K562 (cell line): ENCODE data around the gene LYSMD1.

Experiments
- CBFA2T3 ChIP-seq: fragments of 450-650 bp; IDR thresholded peaks from 2 replicates; pipeline ENCODE4 v1.6.1; 2017
- EP300 ChIP-seq: IDR thresholded peaks from 2 replicates; pipeline ENCODE4 v1.6.1; 2012; ENCODE audit warnings: low read length, improper control_type of control experiment
- GTF2F1 ChIP-seq: IDR thresholded peaks from 2 replicates; pipeline ENCODE4 v1.6.1; 2011; ENCODE audit warnings: low read depth, low read length, improper control_type of control experiment
- POLR2A ChIP-seq: fragments of 450-650 bp; conservative IDR thresholded peaks from 2 replicates; pipeline ENCODE4 v1.6.1; 2016
- SP1 ChIP-seq: sonication (generic); formaldehyde crosslinking; IDR thresholded peaks from 2 replicates; pipeline ENCODE4 v1.8.1; 2022; ENCODE audit warnings: mild to moderate bottlenecking, missing genetic modification reagents
- SP2 ChIP-seq: IDR thresholded peaks from 2 replicates; pipeline ENCODE4 v1.6.1; 2011; ENCODE audit warnings: mild to moderate bottlenecking, low read depth, low read length, moderate library complexity; ENCODE audit not compliant: poor library complexity, severe bottlenecking; ENCODE audit errors: extremely low read depth
- U2AF1 ChIP-seq: fragments of 200-400 bp; formaldehyde crosslinking; optimal IDR thresholded peaks from 2 replicates; pipeline ENCODE3; 2017; ENCODE audit warnings: mild to moderate bottlenecking, low read depth, low read length, moderate library complexity
- TF ChIP-seq, protein P1 (sequence below): sonication (generic); formaldehyde crosslinking; IDR thresholded peaks from 2 replicates; pipeline ENCODE4 v1.8.1; 2022; ENCODE audit warnings: missing genetic modification reagents
- TF ChIP-seq, protein P2 (sequence below): fragments of 450-650 bp; formaldehyde crosslinking; IDR thresholded peaks from 2 replicates; pipeline ENCODE4 v1.4.0; 2022; ENCODE audit warnings: missing genetic modification characterization
- TF ChIP-seq, protein P3 (sequence below): fragments of 250-450 bp; sonication (Bioruptor Pico); IDR thresholded peaks from 2 replicates; pipeline ENCODE4 v1.6.1; 2021; ENCODE audit warnings: mild to moderate bottlenecking
- TF ChIP-seq, protein P4 (sequence below), 3 experiments: IDR thresholded peaks in 2 of 3; conservative IDR thresholded peaks in 1 of 3; 2 replicates each; pipeline ENCODE4 v1.5.1; 2011 to 2012; ENCODE audit warnings: low read length in 3 of 3, mild to moderate bottlenecking in 3 of 3, control low read depth in 2 of 3, improper control_type of control experiment in 1 of 3, inconsistent platforms in 1 of 3, low read depth in 1 of 3, mixed read lengths in 1 of 3, moderate library complexity in 1 of 3; ENCODE audit not compliant: insufficient read depth in 2 of 3
- TF ChIP-seq, protein P5 (sequence below): IDR thresholded peaks from 2 replicates; pipeline ENCODE4 v1.6.1; 2011; ENCODE audit warnings: borderline replicate concordance, low read depth, mild to moderate bottlenecking, moderate library complexity, low read length; ENCODE audit not compliant: insufficient read depth, poor library complexity, severe bottlenecking

DNA sequence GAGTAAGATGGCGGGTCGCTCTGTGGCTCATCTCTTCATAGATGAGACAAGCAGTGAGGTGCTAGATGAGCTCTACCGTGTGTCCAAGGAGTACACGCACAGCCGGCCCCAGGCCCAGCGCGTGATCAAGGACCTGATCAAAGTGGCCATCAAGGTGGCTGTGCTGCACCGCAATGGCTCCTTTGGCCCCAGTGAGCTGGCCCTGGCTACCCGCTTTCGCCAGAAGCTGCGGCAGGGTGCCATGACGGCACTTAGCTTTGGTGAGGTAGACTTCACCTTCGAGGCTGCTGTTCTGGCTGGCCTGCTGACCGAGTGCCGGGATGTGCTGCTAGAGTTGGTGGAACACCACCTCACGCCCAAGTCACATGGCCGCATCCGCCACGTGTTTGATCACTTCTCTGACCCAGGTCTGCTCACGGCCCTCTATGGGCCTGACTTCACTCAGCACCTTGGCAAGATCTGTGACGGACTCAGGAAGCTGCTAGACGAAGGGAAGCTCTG lies 6.9 kb downstream of the LYSMD1 start:
- no peak for TF ChIP-seq SP2
- TF ChIP-seq, protein P1, sequence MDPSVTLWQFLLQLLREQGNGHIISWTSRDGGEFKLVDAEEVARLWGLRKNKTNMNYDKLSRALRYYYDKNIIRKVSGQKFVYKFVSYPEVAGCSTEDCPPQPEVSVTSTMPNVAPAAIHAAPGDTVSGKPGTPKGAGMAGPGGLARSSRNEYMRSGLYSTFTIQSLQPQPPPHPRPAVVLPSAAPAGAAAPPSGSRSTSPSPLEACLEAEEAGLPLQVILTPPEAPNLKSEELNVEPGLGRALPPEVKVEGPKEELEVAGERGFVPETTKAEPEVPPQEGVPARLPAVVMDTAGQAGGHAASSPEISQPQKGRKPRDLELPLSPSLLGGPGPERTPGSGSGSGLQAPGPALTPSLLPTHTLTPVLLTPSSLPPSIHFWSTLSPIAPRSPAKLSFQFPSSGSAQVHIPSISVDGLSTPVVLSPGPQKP (CRISPR knock-in tag) = no peak
- TF ChIP-seq POLR2A = no peak
- TF ChIP-seq, protein P2, sequence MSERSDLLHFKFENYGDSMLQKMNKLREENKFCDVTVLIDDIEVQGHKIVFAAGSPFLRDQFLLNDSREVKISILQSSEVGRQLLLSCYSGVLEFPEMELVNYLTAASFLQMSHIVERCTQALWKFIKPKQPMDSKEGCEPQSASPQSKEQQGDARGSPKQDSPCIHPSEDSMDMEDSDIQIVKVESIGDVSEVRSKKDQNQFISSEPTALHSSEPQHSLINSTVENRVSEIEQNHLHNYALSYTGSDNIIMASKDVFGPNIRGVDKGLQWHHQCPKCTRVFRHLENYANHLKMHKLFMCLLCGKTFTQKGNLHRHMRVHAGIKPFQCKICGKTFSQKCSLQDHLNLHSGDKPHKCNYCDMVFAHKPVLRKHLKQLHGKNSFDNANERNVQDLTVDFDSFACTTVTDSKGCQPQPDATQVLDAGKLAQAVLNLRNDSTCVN (CRISPR knock-in tag) = no peak
- TF ChIP-seq SP1 = no peak
- TF ChIP-seq, protein P3, sequence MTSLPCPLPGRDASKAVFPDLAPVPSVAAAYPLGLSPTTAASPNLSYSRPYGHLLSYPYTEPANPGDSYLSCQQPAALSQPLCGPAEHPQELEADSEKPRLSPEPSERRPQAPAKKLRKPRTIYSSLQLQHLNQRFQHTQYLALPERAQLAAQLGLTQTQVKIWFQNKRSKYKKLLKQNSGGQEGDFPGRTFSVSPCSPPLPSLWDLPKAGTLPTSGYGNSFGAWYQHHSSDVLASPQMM (CRISPR knock-in tag) = no peak
- TF ChIP-seq, protein P4, sequence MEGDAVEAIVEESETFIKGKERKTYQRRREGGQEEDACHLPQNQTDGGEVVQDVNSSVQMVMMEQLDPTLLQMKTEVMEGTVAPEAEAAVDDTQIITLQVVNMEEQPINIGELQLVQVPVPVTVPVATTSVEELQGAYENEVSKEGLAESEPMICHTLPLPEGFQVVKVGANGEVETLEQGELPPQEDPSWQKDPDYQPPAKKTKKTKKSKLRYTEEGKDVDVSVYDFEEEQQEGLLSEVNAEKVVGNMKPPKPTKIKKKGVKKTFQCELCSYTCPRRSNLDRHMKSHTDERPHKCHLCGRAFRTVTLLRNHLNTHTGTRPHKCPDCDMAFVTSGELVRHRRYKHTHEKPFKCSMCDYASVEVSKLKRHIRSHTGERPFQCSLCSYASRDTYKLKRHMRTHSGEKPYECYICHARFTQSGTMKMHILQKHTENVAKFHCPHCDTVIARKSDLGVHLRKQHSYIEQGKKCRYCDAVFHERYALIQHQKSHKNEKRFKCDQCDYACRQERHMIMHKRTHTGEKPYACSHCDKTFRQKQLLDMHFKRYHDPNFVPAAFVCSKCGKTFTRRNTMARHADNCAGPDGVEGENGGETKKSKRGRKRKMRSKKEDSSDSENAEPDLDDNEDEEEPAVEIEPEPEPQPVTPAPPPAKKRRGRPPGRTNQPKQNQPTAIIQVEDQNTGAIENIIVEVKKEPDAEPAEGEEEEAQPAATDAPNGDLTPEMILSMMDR (IDR thresholded peaks at IDR 0.05 in 2 of 3, conservative IDR thresholded peaks at IDR 0.05 in 1 of 3; ENCODE audit: insufficient read depth in 2 of 3, low read depth in 1 of 3, low read length in 3 of 3) = no peak
- no peak for TF ChIP-seq U2AF1
- no peak for TF ChIP-seq GTF2F1
- TF ChIP-seq EP300 = no peak
- TF ChIP-seq, protein P5, sequence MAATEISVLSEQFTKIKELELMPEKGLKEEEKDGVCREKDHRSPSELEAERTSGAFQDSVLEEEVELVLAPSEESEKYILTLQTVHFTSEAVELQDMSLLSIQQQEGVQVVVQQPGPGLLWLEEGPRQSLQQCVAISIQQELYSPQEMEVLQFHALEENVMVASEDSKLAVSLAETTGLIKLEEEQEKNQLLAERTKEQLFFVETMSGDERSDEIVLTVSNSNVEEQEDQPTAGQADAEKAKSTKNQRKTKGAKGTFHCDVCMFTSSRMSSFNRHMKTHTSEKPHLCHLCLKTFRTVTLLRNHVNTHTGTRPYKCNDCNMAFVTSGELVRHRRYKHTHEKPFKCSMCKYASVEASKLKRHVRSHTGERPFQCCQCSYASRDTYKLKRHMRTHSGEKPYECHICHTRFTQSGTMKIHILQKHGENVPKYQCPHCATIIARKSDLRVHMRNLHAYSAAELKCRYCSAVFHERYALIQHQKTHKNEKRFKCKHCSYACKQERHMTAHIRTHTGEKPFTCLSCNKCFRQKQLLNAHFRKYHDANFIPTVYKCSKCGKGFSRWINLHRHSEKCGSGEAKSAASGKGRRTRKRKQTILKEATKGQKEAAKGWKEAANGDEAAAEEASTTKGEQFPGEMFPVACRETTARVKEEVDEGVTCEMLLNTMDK = no peak
- TF ChIP-seq CBFA2T3 = no peak
